ENCODE results near the gene ZNF664.

GRCh38 chr12:123929946-123930583 lies 43.0 kb upstream of the ZNF664 start:
- TF ChIP-seq POLR2A (IDR thresholded peaks at IDR 0.05; ENCODE audit: control extremely low read depth in 1 of 2, low read depth in 2 of 2, low read length in 2 of 2) (no peak), RXRA (IDR thresholded peaks at IDR 0.05; ENCODE audit: insufficient read depth, low read depth, low read length) (no peak), CEBPB (IDR thresholded peaks at IDR 0.05; ENCODE audit: low read depth, low read length) (no peak), JUN (IDR thresholded peaks at IDR 0.05; ENCODE audit: low read depth, low read length) (no peak)
- TF ChIP-seq, protein P1, sequence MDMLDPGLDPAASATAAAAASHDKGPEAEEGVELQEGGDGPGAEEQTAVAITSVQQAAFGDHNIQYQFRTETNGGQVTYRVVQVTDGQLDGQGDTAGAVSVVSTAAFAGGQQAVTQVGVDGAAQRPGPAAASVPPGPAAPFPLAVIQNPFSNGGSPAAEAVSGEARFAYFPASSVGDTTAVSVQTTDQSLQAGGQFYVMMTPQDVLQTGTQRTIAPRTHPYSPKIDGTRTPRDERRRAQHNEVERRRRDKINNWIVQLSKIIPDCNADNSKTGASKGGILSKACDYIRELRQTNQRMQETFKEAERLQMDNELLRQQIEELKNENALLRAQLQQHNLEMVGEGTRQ (IDR thresholded peaks at IDR 0.05; ENCODE audit: low read length), result no peak
